Lower leg skin (tissue), 3 donors: ENCODE measurements around the gene LRRC75B.

Source experiments
- CTCF ChIP-seq, 3 donors: fragments of 450-650 bp; IDR thresholded peaks; one replicate each; pipeline ENCODE4 v1.5.1; 2016; ENCODE audit warnings: antibody characterized with exemption in 3 of 3, mild to moderate bottlenecking in 3 of 3, moderate library complexity in 2 of 3
- POLR2A ChIP-seq, 2 donors: fragments of 450-650 bp; IDR thresholded peaks; one replicate each; pipeline ENCODE4 v1.6.1; 2016 to 2017; ENCODE audit warnings: antibody characterized with exemption in 2 of 2, mild to moderate bottlenecking in 1 of 2, moderate library complexity in 1 of 2

GRCh38 chr22:24579258-24579601 is 13.6 kb downstream of the LRRC75B start:
- TF ChIP-seq CTCF (IDR thresholded peaks at IDR 0.05): no peak
- no peak for TF ChIP-seq POLR2A (IDR thresholded peaks at IDR 0.05)
